Hepatocyte (in vitro differentiated cells): ENCODE results near the gene HAAO.

ENCODE experiments used
- CTCF ChIP-seq: fragments of 200-600 bp; sonication (generic); IDR thresholded peaks from 2 replicates; pipeline ENCODE4 v1.5.1; 2016; ENCODE audit warnings: antibody characterized with exemption, mild to moderate bottlenecking; ENCODE audit not compliant: poor library complexity
- EZH2 ChIP-seq: fragments of 200-600 bp; sonication (generic); IDR thresholded peaks from 2 replicates; pipeline ENCODE4 v1.6.1; 2016; ENCODE audit warnings: antibody characterized with exemption, mild to moderate bottlenecking, borderline replicate concordance

GRCh38 chr2:42828487-42829425 lies 36.4 kb upstream of the HAAO start:
- peak; percentile 94 for TF ChIP-seq CTCF
- no peak for TF ChIP-seq EZH2
